ENCODE results near the gene CFAP161.

DNA sequence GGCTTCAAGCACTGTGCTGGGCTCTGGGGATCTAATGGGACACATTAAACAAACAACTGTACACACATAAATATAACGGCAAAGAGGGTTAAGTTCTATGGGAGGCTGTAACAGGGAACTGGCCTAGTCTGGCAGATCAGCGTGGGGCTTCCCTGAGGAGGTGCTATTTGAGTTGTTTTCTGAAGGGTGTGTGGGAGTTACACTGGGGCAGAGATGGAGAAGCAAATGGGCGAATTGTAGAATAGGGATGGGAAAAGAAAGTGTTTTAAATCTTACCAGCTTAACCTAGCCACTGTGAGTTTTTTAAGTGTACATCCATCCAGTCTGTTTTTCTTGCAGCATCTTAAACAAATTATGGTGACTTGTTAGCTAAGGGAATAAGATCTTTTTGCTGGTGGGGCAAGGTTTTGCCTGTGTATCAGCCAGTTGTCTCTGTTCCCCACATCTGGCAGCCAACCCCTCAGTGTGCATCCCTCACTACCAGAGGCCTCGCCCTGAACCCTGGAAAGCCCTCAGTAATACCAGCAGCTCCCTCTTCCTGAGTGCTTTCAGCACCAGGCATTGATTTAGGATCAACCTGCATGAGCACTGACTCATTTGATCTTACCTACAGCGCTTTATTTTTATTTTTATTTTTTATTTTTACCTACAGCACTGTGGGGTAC lies 51.7 kb downstream of the CFAP161 start:
- TF ChIP-seq POLR2AphosphoS5 (IDR thresholded peaks at IDR 0.05) (no peak), POLR2A (IDR thresholded peaks at IDR 0.05) (no peak)
- TF ChIP-seq, protein P1, sequence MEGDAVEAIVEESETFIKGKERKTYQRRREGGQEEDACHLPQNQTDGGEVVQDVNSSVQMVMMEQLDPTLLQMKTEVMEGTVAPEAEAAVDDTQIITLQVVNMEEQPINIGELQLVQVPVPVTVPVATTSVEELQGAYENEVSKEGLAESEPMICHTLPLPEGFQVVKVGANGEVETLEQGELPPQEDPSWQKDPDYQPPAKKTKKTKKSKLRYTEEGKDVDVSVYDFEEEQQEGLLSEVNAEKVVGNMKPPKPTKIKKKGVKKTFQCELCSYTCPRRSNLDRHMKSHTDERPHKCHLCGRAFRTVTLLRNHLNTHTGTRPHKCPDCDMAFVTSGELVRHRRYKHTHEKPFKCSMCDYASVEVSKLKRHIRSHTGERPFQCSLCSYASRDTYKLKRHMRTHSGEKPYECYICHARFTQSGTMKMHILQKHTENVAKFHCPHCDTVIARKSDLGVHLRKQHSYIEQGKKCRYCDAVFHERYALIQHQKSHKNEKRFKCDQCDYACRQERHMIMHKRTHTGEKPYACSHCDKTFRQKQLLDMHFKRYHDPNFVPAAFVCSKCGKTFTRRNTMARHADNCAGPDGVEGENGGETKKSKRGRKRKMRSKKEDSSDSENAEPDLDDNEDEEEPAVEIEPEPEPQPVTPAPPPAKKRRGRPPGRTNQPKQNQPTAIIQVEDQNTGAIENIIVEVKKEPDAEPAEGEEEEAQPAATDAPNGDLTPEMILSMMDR (IDR thresholded peaks at IDR 0.05) = no peak
